DMS53 treated with DMSO at 0.1 percent for 48 hours (cell line): ENCODE data around the gene EPB41L4A.
A peak's percentile ranks its signal among the peaks of the same experiment; 100 is the strongest.
"Not testable (repeated sequence)": the region's sequence is repeated elsewhere in the genome, so short reads cannot be mapped to it uniquely, and the experiment has no call there.

ENCODE experiments used
- DNase-seq: peaks from one replicate; lab custom pipeline; 2025; ENCODE audit not compliant: unreplicated experiment; lab: John Stamatoyannopoulos, UW

EPB41L4A gene

GRCh38 chr5:112401924-112402323, 17.2 kb downstream of the EPB41L4A start:
- DNase-seq = no peak

- DNase-seq = no peak
Measured at GRCh38 chr5:112397690-112398089, 21.4 kb downstream of the EPB41L4A start.

DNA sequence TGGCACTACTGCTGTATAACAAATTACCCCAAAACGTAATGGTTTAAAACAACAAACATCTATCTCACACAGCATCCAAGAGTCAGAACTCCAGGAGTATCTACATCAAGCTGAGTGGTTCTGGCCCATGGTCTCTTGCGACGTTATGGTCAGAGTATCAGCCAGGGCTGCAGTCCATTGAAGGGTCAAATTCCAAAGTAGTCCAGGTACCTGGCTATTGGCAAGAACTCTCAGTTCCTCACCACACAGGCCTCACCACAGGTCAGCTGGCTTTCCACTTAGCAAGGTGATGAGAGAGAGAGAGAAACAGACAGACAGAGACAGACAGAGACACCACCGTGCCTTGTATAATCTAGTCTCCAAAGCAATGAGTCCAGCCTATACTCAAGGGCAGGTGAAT, 22.6 kb downstream of the EPB41L4A start:
- DNase-seq = no peak

DNA sequence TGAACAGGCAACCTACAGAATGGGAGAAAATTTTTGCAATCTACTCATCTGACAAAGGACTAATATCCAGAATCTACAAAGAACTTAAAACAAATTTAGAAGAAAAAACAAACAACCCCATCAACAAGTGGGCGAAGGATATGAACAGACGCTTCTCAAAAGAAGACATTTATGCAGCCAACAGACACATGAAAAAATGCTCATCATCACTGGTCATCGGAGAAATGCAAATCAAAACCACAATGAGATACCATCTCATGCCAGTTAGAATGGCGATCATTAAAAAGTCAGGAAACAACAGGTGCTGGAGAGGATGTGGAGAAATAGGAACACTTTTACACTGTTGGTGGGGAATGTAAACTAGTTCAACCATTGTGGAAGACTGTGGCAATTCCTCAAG, 23.8 kb downstream of the EPB41L4A start:
- DNase-seq = not testable (repeated sequence)

- DNase-seq = peak; percentile 23
Measured at GRCh38 chr5:112390327-112390726, 28.8 kb downstream of the EPB41L4A start.

DNA sequence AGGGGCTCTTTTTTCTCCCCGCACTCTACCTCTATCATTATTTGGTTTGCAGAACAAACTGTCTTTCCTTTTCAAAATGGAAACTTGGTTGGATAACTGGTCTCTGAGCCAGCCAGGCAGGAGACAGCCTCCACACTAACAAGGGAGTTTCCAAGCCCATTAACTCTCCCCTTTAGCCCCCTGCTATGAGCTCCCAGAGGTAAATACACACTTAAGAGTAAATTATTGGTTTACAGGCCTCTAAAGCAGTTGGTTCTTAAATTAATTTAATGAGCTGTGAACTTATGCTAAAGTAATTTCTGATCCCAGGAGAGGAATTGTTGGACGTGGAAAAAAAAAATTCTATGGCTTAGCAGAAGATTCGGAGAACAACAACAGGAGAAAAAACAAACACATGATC, 30.3 kb downstream of the EPB41L4A start:
- no peak for DNase-seq

- no peak for DNase-seq
Measured at GRCh38 chr5:112388074-112388473, 31.0 kb downstream of the EPB41L4A start.

- no peak for DNase-seq
Measured at GRCh38 chr5:112386766-112387165, 32.3 kb downstream of the EPB41L4A start.

GRCh38 chr5:112385969-112386368, 33.1 kb downstream of the EPB41L4A start:
- DNase-seq = no peak

DNA sequence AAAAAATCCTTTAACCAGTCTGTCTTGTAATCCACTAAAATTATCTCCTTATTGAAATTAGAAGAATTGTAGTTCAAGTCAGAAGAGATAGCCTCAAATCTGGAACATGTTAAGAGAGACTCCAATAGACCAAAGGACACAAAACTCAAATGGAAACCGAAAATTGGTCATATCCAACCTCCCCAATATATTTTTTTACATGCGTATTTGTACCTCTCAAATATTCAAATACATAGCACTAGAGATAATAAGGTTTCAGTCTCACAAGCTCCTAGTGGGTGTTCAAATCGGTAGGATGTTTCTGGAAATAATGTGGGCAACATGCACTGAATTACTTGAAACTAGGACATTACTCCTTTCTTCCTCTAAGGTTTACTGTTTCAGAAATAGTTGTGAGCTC, 33.5 kb downstream of the EPB41L4A start:
- no peak for DNase-seq

- no peak for DNase-seq
Measured at GRCh38 chr5:112384523-112384922, 34.6 kb downstream of the EPB41L4A start.

DNA sequence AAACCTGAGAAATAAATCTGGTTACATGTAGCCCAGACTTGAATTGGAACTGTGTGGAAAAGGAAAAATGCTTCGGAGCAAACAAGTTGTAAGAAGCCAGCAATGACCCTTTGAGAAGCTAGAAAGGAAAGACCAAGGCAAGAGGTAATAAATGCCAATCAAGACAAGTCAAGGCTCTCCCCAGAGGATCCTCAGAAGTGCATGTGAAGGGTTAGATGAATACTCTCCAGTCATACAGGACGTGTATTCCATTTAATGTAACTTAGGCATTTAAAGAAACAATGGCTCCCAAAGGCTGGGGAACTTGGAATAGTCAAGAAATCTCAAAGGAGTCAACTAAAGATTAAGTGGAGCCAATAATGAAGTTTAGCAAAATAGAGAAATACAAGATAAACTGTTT, 36.2 kb downstream of the EPB41L4A start:
- DNase-seq = no peak

- DNase-seq = no peak
Measured at GRCh38 chr5:112381521-112381920, 37.6 kb downstream of the EPB41L4A start.

GRCh38 chr5:112379542-112380325, 39.3 kb downstream of the EPB41L4A start:
- DNase-seq = no peak

GRCh38 chr5:112374818-112375217, 44.3 kb downstream of the EPB41L4A start:
- DNase-seq = no peak

GRCh38 chr5:112374356-112374755, 44.7 kb downstream of the EPB41L4A start:
- DNase-seq = no peak

- no peak for DNase-seq
Measured at GRCh38 chr5:112373885-112374284, 45.2 kb downstream of the EPB41L4A start.

DNA sequence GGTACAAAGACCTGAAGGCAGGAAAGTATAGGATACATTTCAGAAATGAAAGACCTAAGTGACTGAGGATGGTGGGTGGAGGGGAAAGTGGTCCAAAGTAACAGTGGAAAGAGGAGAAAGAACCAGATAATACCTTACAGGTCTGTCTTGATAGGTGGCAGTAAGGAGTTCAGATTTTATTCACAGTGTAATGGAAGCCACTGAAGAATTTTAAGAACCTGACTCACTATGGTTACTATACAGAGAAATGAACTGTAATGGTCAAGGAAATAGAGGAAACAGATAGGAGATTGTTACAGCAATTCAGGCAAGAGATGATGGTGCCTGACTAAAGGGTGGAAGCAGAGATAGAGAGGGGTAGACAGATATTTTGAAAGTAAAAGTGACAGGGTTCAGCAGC, 46.5 kb downstream of the EPB41L4A start:
- DNase-seq = no peak

GRCh38 chr5:112371067-112371466, 48.0 kb downstream of the EPB41L4A start:
- DNase-seq = no peak

- no peak for DNase-seq
Measured at GRCh38 chr5:112367400-112367799, 51.7 kb downstream of the EPB41L4A start.

GRCh38 chr5:112366987-112367386, 52.1 kb downstream of the EPB41L4A start:
- no peak for DNase-seq

- not testable (repeated sequence) for DNase-seq
Measured at GRCh38 chr5:112360740-112361139, 58.3 kb downstream of the EPB41L4A start.
